ENCODE results near the gene KRTAP4-16.

DNA sequence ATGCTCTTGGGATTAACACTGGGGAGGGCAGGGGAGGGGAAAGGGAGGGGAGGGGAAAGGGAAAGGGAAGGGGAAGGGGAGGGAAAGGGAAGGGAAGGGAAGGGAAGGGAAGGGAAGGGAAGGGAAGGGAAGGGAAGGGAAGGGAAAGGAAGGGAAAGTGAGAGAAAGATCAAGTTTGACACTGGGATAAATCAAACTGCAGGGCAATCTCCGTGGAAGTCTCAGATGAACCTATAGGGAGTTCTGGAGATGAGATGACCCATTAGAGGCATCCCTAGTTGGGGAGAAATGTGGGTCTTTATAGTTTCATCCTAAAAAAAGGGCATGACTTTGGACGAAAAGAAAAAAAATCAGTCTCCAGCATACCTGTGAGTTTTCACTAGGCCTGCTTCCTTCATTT is 19.7 kb upstream of the KRTAP4-16 start:
- TF ChIP-seq, protein P1, sequence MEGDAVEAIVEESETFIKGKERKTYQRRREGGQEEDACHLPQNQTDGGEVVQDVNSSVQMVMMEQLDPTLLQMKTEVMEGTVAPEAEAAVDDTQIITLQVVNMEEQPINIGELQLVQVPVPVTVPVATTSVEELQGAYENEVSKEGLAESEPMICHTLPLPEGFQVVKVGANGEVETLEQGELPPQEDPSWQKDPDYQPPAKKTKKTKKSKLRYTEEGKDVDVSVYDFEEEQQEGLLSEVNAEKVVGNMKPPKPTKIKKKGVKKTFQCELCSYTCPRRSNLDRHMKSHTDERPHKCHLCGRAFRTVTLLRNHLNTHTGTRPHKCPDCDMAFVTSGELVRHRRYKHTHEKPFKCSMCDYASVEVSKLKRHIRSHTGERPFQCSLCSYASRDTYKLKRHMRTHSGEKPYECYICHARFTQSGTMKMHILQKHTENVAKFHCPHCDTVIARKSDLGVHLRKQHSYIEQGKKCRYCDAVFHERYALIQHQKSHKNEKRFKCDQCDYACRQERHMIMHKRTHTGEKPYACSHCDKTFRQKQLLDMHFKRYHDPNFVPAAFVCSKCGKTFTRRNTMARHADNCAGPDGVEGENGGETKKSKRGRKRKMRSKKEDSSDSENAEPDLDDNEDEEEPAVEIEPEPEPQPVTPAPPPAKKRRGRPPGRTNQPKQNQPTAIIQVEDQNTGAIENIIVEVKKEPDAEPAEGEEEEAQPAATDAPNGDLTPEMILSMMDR (IDR thresholded peaks at IDR 0.05): no peak
- TF ChIP-seq POLR2A (IDR thresholded peaks at IDR 0.05): no peak

Data from lower leg skin (tissue), 3 donors.